Body of pancreas (tissue), 4 donors: ENCODE data around the gene KRT25. TPM values are rescaled to one million over a fixed set of nuclear protein-coding genes. Genes with fewer than 3 reads are reported as not detected.

ENCODE experiments used
- ATAC-seq: fragments of 150-250 bp; one replicate; pipeline ENCODE4 v1.9.1; 2016
- DNase-seq, 4 donors: peaks; one replicate each; pipeline ENCODE4 v3.0.0-alpha.2; 2019
- H3K27ac ChIP-seq, 4 donors: fragments of 200-600 bp; sonication (generic); 1 replicate in 3 of 4; 2 replicates in 1 of 4; pipeline versions ENCODE4 v1.5.1 to v1.6.1; 2016 to 2019; ENCODE audit warnings: mild to moderate bottlenecking in 1 of 4, mixed read lengths in 1 of 4, moderate library complexity in 1 of 4
- H3K27me3 ChIP-seq, 2 donors: fragments of 200-600 bp; sonication (generic); one replicate each; pipeline ENCODE4 v1.6.0; 2016; ENCODE audit warnings: mild to moderate bottlenecking in 1 of 2
- H3K36me3 ChIP-seq, 2 donors: fragments of 200-600 bp; sonication (generic); replicated peaks in 1 of 2; 2 replicates each; pipeline ENCODE4 v1.5.1; 2016; ENCODE audit warnings: low read depth in 2 of 2; ENCODE audit not compliant: insufficient read depth in 1 of 2
- H3K4me1 ChIP-seq: fragments of 200-600 bp; sonication (generic); one replicate; pipeline ENCODE4 v1.6.0; 2016
- H3K4me3 ChIP-seq, 2 donors: fragments of 200-600 bp; sonication (generic); 1 replicate in 1 of 2; 2 replicates in 1 of 2; pipeline ENCODE4 v1.5.1; 2016 to 2019
- H3K9me3 ChIP-seq, 3 donors: fragments of 200-600 bp; sonication (generic); 1 replicate in 2 of 3; 2 replicates in 1 of 3; pipeline ENCODE4 v1.5.1; 2016
- POLR2A ChIP-seq, 3 donors: fragments of 450-650 bp; IDR thresholded peaks; one replicate each; pipeline ENCODE4 v1.6.1; 2016; ENCODE audit warnings: antibody characterized with exemption in 3 of 3, mild to moderate bottlenecking in 2 of 3
- WGBS, 2 donors: methylation state at CpG; one replicate each; pipeline ENCODE4 v1.1.5; 2017; 5-methylcytosine and 5-hydroxymethylcytosine counted together
- intact Hi-C: fragments of 100-400 bp; cut with DNase I; formaldehyde crosslinking; loops from one replicate; pipeline ENCODE4 v1.15.1; 2023
- total RNA-seq, 2 donors: library from RNA; depleted of rRNA; stranded (reverse); fragments of >200 nt; gene quantifications; one replicate each; pipeline ENCODE4 v1.1.0, GENCODE V29; 2016
- TF ChIP-seq, protein P1 (sequence below), 7 experiments: fragments of 450-650 bp in 4 of 7; fragments of 200-600 bp in 3 of 7; sonication (generic) in 3 of 7; IDR thresholded peaks; one replicate each; pipeline ENCODE4 v1.5.1; 2016 to 2019; ENCODE audit warnings: antibody characterized with exemption in 7 of 7

The KRT25 gene
- total RNA-seq, 2 donors from 2014 or later, result not detected

DNA sequence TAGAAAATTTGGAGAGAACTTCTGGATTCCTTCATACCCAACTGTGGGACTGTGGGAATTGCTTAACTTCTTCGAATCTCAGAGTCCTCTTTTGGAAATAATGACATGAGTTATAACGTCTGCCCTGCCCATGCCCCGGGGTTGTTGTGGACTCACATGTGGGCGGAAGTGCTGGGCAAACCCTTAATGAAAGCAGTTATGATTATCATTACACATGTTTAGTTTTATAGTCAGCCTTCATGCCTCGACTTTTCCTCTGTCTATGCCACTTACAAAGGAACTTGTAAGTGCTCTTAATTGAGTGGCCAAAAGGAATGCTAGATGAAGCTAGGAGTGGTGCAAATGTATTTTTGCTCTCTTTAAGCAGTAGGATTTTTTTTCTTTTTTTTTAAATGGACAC lies 23.3 kb upstream of the KRT25 start:
- no peak for ATAC-seq
- intact Hi-C loops, result no loop called here

DNA sequence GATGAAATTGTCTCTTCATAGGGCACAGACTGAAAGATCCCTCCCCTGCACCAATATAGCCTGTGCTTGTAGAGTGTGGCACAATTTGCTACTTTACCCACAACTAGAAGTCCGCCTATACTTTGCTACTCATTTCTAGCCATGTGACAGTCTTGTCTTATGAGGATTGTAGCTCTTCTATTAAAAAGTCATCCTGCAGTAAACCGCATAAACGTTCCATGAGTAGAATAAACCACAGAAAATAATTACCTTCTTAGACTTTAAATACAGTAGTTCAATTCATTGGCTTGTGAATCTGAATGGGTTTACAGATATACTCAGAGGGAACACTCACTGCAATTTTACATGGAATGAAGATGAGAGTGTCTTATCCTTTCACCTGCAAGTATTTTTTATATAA lies 22.8 kb upstream of the KRT25 start:
- peaks cover 0 to 7% of the 10 kb centered on the region in 2 donors for H3K27me3 ChIP-seq
- no peak for ATAC-seq
- H3K27ac ChIP-seq, result no peak overlapping the region

More for the DNA sequence above, 23.3 kb upstream of the KRT25 start:
- 57 to 64% methylated on average over 5 of the region's 5 CpGs for WGBS, 2 donors
- DNase-seq, result no peak
- Histone ChIP-seq H3K9me3 (no peaks in the 10 kb centered on the region), H3K27ac (no peak overlapping the region), H3K27me3 (peaks cover 0 to 7% of the 10 kb centered on the region in 2 donors), H3K36me3 (no peaks in the 10 kb centered on the region), H3K4me3 (no peak overlapping the region), H3K4me1 (no peaks in the 10 kb centered on the region)
- TF ChIP-seq POLR2A (IDR thresholded peaks at IDR 0.05), result no peak
- TF ChIP-seq, protein P1, sequence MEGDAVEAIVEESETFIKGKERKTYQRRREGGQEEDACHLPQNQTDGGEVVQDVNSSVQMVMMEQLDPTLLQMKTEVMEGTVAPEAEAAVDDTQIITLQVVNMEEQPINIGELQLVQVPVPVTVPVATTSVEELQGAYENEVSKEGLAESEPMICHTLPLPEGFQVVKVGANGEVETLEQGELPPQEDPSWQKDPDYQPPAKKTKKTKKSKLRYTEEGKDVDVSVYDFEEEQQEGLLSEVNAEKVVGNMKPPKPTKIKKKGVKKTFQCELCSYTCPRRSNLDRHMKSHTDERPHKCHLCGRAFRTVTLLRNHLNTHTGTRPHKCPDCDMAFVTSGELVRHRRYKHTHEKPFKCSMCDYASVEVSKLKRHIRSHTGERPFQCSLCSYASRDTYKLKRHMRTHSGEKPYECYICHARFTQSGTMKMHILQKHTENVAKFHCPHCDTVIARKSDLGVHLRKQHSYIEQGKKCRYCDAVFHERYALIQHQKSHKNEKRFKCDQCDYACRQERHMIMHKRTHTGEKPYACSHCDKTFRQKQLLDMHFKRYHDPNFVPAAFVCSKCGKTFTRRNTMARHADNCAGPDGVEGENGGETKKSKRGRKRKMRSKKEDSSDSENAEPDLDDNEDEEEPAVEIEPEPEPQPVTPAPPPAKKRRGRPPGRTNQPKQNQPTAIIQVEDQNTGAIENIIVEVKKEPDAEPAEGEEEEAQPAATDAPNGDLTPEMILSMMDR (IDR thresholded peaks at IDR 0.05), result no peak

DNA sequence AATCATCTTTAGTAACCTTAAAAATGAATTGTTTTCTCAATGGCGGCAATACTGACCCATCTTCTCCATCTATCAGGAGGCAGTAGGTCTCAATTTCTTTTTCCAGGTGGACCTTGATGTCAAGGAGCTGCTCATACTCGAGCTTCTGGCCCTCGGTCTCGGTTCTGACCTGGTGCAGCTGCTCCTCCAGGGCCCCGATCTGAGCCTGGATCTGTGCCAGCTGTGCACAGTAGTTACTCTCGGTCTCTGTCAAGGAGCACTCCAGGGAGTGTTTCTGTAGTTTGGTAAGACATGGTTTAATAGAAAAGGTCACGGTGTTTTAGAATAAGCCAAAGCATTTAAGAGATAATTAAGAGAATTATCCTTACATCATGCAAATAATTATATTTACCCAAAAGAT lies 22.3 kb upstream of the KRT25 start:
- TF ChIP-seq, protein P1 (IDR thresholded peaks at IDR 0.05), result no peak
- no peak for TF ChIP-seq POLR2A (IDR thresholded peaks at IDR 0.05)
- Histone ChIP-seq H3K4me3 (no peak overlapping the region), H3K36me3 (no peaks in the 10 kb centered on the region), H3K27me3 (peaks cover 0 to 7% of the 10 kb centered on the region in 2 donors), H3K9me3 (no peaks in the 10 kb centered on the region), H3K4me1 (no peaks in the 10 kb centered on the region), H3K27ac (no peak overlapping the region)
- intact Hi-C loops, result no loop called here
- WGBS, 2 donors, result 73 to 74% methylated on average over 7 of the region's 7 CpGs
- ATAC-seq (no peak), DNase-seq (no peak)

More for the DNA sequence above, 22.8 kb upstream of the KRT25 start:
- H3K36me3 ChIP-seq, result no peaks in the 10 kb centered on the region
- H3K9me3 ChIP-seq, result no peaks in the 10 kb centered on the region
- DNase-seq, result no peak
- TF ChIP-seq POLR2A (IDR thresholded peaks at IDR 0.05), result no peak
- TF ChIP-seq, protein P1 (IDR thresholded peaks at IDR 0.05), result no peak
- no peaks in the 10 kb centered on the region for H3K4me1 ChIP-seq
- WGBS, 2 donors, result 72 to 76% methylated on average over 3 of the region's 3 CpGs
- intact Hi-C loops, result no loop called here
- no peak overlapping the region for H3K4me3 ChIP-seq

GRCh38 chr17:40775945-40776344 lies 20.8 kb upstream of the KRT25 start:
- intact Hi-C loops, result no loop called here
- H3K27ac ChIP-seq, result no peak overlapping the region
- peaks cover 0 to 7% of the 10 kb centered on the region in 2 donors for H3K27me3 ChIP-seq
- WGBS, 2 donors, result 46 to 54% methylated on average over 4 of the region's 4 CpGs
- no peaks in the 10 kb centered on the region for H3K36me3 ChIP-seq
- H3K4me1 ChIP-seq, result no peaks in the 10 kb centered on the region
- DNase-seq (no peak), ATAC-seq (no peak)
- TF ChIP-seq, protein P1 (IDR thresholded peaks at IDR 0.05), result no peak
- TF ChIP-seq POLR2A (IDR thresholded peaks at IDR 0.05), result no peak
- no peak overlapping the region for H3K4me3 ChIP-seq
- no peaks in the 10 kb centered on the region for H3K9me3 ChIP-seq

DNA sequence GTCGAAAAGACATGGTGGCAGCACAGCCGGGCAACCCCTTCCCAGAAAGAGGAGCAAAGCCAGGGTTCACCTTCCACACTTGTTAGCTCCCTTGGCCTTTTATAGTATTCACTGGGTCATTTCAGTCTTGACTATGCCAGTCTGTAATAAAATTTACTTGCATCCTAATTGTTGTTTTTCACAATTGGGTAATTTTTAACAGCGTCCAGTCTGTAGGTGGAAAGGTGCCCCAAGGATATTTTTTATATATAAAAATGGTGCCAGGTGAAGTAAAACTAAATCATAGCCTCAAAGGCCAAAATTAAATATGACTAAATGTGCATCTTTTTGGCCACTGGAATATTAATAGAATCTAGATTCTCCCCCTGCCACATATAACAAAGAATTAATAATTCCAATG lies 17.0 kb upstream of the KRT25 start, which contains the start of gene KRT26:
Gene KRT26 (minus strand): TSS at position 101 of the 400 bp plus-strand sequence. CDS start 88 bp downstream, at position 13.
- Histone ChIP-seq H3K36me3 (no peaks in the 10 kb centered on the region), H3K4me1 (no peaks in the 10 kb centered on the region), H3K27me3 (no peaks in the 10 kb centered on the region), H3K27ac (no peak within 1 kb of the TSS), H3K4me3 (no peak within 1 kb of the TSS), H3K9me3 (no peaks in the 10 kb centered on the region)
- 71 to 74% methylated on average over 3 of the region's 3 CpGs for WGBS, 2 donors
- intact Hi-C loops, result no loop called here
- DNase-seq (no peak), ATAC-seq (no peak)
- TF ChIP-seq POLR2A (IDR thresholded peaks at IDR 0.05), result no peak
- TF ChIP-seq, protein P1 (IDR thresholded peaks at IDR 0.05), result no peak
